Brain microvascular endothelial cell (primary cell): Measurements from ENCODE around the gene ERCC1.

Experiments
- DNase-seq: peaks from one replicate; pipeline ENCODE4 v3.0.0-alpha.2; 2020
- H3K27ac ChIP-seq: fragments of 250-450 bp; sonication (Bioruptor Pico); 2 replicates; pipeline ENCODE4 v1.5.1; 2020; ENCODE audit warnings: mild to moderate bottlenecking, moderate library complexity
- H3K27me3 ChIP-seq: fragments of 250-450 bp; sonication (Bioruptor Pico); replicated peaks from 2 replicates; pipeline ENCODE4 v1.5.1; 2020; ENCODE audit warnings: mild to moderate bottlenecking
- H3K36me3 ChIP-seq: fragments of 250-450 bp; sonication (Bioruptor Pico); replicated peaks from 2 replicates; pipeline ENCODE4 v1.5.1; 2020; ENCODE audit warnings: mild to moderate bottlenecking
- H3K4me3 ChIP-seq: 2 replicates; pipeline ENCODE4 v1.5.1; 2011; ENCODE audit warnings: low read depth, mild to moderate bottlenecking, control low read depth, low read length, moderate library complexity
- in situ Hi-C: cut with HindIII; loops from 2 replicates; pipeline ENCODE4 v1.10.0; 2017; ENCODE audit warnings: low sequenced_read_pairs, low pct_ligation_motif_present
- TF ChIP-seq, protein P1 (sequence below): IDR thresholded peaks from 2 replicates; pipeline ENCODE4 v1.5.1; 2011; ENCODE audit warnings: low read depth, mild to moderate bottlenecking, moderate library complexity, low read length, control low read depth, inconsistent platforms; ENCODE audit errors: missing control alignments

Gene ERCC1

DNA sequence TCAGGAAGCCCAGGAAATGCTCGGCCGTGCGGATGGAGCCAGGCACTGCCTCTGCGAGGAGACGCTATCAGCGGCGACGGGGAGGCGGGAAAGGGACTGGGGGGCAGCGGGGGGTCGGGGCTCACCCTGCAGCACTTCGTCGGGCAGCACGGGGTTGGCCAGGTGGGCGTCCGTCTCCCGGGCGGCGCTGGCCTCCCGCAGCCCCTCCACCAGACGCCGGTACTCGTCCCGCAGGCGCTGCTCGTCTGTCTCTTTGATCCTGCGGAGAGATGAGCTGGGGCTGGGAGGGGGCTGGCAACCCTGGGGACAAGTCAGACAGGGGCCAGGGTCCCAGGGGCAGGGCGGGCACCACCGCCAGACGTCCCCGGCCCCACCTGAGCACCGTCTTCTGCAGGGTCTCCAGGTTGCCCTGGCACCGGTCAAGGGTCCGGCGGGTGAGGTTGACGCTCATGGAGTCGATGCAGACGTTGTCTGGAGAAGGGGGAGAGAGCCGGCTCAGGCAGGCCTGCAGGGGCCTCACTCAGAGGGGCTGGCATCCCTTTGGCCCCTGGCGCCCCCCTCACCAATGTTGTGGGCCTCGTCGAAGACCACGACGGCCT lies 59.8 kb downstream of the ERCC1 start:
- Histone ChIP-seq H3K27ac (no peak overlapping the region), H3K4me3 (no peak overlapping the region), H3K27me3 (no peaks in the 10 kb centered on the region), H3K36me3 (peaks cover 57% of the 10 kb centered on the region)
- TF ChIP-seq, protein P1, sequence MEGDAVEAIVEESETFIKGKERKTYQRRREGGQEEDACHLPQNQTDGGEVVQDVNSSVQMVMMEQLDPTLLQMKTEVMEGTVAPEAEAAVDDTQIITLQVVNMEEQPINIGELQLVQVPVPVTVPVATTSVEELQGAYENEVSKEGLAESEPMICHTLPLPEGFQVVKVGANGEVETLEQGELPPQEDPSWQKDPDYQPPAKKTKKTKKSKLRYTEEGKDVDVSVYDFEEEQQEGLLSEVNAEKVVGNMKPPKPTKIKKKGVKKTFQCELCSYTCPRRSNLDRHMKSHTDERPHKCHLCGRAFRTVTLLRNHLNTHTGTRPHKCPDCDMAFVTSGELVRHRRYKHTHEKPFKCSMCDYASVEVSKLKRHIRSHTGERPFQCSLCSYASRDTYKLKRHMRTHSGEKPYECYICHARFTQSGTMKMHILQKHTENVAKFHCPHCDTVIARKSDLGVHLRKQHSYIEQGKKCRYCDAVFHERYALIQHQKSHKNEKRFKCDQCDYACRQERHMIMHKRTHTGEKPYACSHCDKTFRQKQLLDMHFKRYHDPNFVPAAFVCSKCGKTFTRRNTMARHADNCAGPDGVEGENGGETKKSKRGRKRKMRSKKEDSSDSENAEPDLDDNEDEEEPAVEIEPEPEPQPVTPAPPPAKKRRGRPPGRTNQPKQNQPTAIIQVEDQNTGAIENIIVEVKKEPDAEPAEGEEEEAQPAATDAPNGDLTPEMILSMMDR, result no peak
- no peak for DNase-seq
- in situ Hi-C loops, result no loop called here

DNA sequence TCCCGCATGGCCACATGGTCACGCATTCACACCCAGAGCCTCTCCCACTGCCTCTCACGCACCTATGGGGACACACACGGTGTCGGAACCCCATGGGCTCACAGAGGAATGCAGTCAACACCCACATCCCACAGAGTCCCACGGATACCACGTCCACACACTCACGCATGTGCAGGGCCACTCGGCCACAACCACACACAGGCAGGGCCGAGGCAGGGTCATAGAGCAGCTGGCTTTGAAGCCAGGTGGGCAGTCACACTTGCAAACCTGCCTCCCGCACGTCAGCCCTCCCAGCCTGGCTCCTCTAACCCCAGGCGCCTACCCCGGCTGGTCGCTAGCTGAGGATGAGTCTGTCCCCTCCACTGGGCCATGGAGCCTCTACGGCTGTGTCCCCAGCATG lies 61.4 kb downstream of the ERCC1 start:
- no peak for DNase-seq
- TF ChIP-seq, protein P1, result no peak

DNA sequence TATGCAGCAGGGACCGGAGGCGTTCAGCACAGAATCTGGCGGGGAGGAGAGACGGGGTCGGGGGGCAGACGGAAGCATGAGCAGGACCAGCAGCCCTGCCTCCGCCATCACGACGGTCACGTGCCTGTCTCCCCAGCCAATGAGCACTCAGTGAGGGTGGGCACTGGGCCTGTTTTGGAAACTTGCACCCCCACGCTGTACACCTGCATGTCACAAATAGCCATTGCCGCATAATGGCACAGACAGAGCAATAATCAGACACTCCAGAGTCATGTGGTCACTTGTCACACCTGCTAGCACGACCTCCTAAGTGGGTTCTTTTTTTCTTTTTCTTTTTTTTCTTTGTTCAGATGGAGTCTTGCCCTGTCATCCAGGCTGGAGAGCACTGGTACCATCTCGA lies 62.1 kb downstream of the ERCC1 start:
- no peak for DNase-seq
- no peaks in the 10 kb centered on the region for H3K27me3 ChIP-seq
- H3K36me3 ChIP-seq, result peaks cover 75% of the 10 kb centered on the region
- H3K27ac ChIP-seq, result no peak overlapping the region
- H3K4me3 ChIP-seq, result no peak overlapping the region
- TF ChIP-seq, protein P1, result no peak
- in situ Hi-C loops, result no loop called here

More for the DNA sequence above, 61.4 kb downstream of the ERCC1 start:
- no peak overlapping the region for H3K4me3 ChIP-seq
- no peak overlapping the region for H3K27ac ChIP-seq
- H3K27me3 ChIP-seq, result no peaks in the 10 kb centered on the region
- H3K36me3 ChIP-seq, result peaks cover 70% of the 10 kb centered on the region
- in situ Hi-C loops, result no loop called here

DNA sequence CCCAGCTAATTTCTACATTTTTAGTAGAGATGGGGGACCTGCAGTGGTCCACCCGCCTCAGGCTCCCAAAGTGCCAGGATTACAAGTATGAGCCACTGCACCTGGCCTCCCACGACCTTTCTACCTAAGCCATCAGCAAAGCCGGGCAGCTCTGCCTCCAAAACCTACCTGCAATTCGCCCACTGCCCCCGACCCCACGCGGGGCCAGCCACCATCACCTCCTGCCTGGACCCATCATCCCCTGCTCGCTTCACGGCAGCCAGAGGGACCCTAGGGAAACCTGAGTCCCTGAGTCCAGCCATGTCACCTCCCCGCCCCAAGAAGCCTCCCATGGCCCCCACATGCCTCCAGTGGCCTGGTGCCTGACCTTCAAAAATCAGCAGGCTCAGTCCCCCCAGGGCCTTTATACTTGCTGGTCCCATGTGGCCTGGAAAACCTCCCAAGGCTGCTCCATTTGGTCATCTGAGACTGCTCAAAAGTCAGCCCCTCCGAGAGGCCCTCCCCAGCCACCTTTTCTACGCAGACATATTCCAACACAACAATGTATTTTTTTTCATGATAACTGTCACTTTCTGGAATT lies 65.4 kb downstream of the ERCC1 start:
- TF ChIP-seq, protein P1, result no peak
- no peak for DNase-seq
- Histone ChIP-seq H3K27ac (no peak overlapping the region), H3K27me3 (no peaks in the 10 kb centered on the region), H3K36me3 (peaks cover 89% of the 10 kb centered on the region), H3K4me3 (no peak overlapping the region)
- in situ Hi-C loops, result no loop called here

DNA sequence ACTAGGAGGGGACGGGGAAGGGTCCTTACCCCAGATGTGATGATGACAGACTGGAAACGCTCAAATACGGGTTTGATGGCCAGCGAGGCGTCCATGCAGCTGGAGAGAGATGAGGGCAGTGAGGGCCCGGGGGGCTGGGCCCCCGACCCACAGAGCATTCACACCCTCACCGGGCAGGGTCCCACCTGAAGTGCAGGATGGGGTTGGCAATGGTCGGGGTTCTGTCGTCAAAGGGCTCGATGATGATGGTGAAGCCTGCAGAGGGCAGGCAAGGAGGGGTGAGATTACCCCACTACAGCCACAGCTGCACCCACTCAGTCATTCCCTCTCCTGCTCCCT lies 66.3 kb downstream of the ERCC1 start:
- TF ChIP-seq, protein P1, result no peak
- in situ Hi-C loops, result no loop called here
- DNase-seq, result no peak
- Histone ChIP-seq H3K27me3 (no peaks in the 10 kb centered on the region), H3K27ac (no peak overlapping the region), H3K4me3 (no peak overlapping the region), H3K36me3 (peaks cover 88% of the 10 kb centered on the region)
